ENCODE measurements around the gene GPRC5A. TPM values are rescaled to one million over a fixed set of nuclear protein-coding genes. Genes with fewer than 3 reads are reported as not detected.

GPRC5A gene
- total and polyA plus RNA-seq, 4 experiments from 2014 or later = 0.14 TPM; not detected in 3

GRCh38 chr12:12901158-12901791, 9.9 kb downstream of the GPRC5A start:
- no peak overlapping the region for H3K4me3 Mint-ChIP-seq
- no peaks in the 10 kb centered on the region for H3K27me3 ChIP-seq (ENCODE audit: insufficient read depth, low read length)
- no peak for DNase-seq
- no peaks in the 10 kb centered on the region for H3K4me1 Mint-ChIP-seq
- intact Hi-C loops (cut with micrococcal nuclease) = no loop called here
- peaks cover 6 to 10% of the 10 kb centered on the region in 2 donors for H3K27me3 Mint-ChIP-seq
- H3K27ac ChIP-seq (ENCODE audit: low read depth, low read length) = no peak overlapping the region
- no peaks in the 10 kb centered on the region for H3K36me3 ChIP-seq (ENCODE audit: insufficient read depth, low read length)
- no peaks in the 10 kb centered on the region for H3K9me3 ChIP-seq (ENCODE audit: control insufficient read depth in 1 of 2, low read length in 2 of 2)
- H3K9me3 Mint-ChIP-seq = peaks cover 0 to 2% (median 0%) of the 10 kb centered on the region in 8 donors
- no peaks in the 10 kb centered on the region for H3K4me1 ChIP-seq (ENCODE audit: insufficient read depth, low read length)
- ChIA-PET POLR2A (ENCODE audit: partially characterized antibody) (no interaction called here), CTCF (ENCODE audit: partially characterized antibody) (no interaction called here)
- no peaks in the 10 kb centered on the region for H3K36me3 Mint-ChIP-seq
- H3K4me3 ChIP-seq (ENCODE audit: low read length in 2 of 2) = no peak overlapping the region
- no peak overlapping the region for H3K27ac Mint-ChIP-seq

GRCh38 chr12:12902036-12902435, 10.7 kb downstream of the GPRC5A start:
- H3K4me3 ChIP-seq (ENCODE audit: low read length in 2 of 2) = no peak overlapping the region
- ChIA-PET POLR2A (ENCODE audit: partially characterized antibody) (no interaction called here), CTCF (ENCODE audit: partially characterized antibody) (interaction anchor here (0.9 kb wide), 1 partner anchor 13 kb away, joined by 3 read pairs; no protein-coding TSS in a partner anchor)
- intact Hi-C loops (cut with micrococcal nuclease) = no loop called here
- Mint-ChIP-seq H3K4me1 (no peaks in the 10 kb centered on the region), H3K36me3 (no peaks in the 10 kb centered on the region), H3K9me3 (peaks cover 0 to 2% (median 0%) of the 10 kb centered on the region in 8 donors), H3K4me3 (no peak overlapping the region), H3K27me3 (peaks cover 6 to 10% of the 10 kb centered on the region in 2 donors), H3K27ac (no peak overlapping the region)
- DNase-seq = no peak
- H3K9me3 ChIP-seq (ENCODE audit: control insufficient read depth in 1 of 2, low read length in 2 of 2) = no peaks in the 10 kb centered on the region
- H3K36me3 ChIP-seq (ENCODE audit: insufficient read depth, low read length) = no peaks in the 10 kb centered on the region
- H3K27me3 ChIP-seq (ENCODE audit: insufficient read depth, low read length) = no peaks in the 10 kb centered on the region
- no peaks in the 10 kb centered on the region for H3K4me1 ChIP-seq (ENCODE audit: insufficient read depth, low read length)
- no peak overlapping the region for H3K27ac ChIP-seq (ENCODE audit: low read depth, low read length)

GRCh38 chr12:12903642-12904609, 12.6 kb downstream of the GPRC5A start:
- H3K4me3 Mint-ChIP-seq = no peak overlapping the region
- Histone ChIP-seq H3K9me3 (ENCODE audit: control insufficient read depth in 1 of 2, low read length in 2 of 2) (no peaks in the 10 kb centered on the region), H3K27ac (ENCODE audit: low read depth, low read length) (no peak overlapping the region), H3K4me3 (ENCODE audit: low read length in 2 of 2) (no peak overlapping the region), H3K36me3 (ENCODE audit: insufficient read depth, low read length) (no peaks in the 10 kb centered on the region), H3K4me1 (ENCODE audit: insufficient read depth, low read length) (peaks cover 1% of the 10 kb centered on the region), H3K27me3 (ENCODE audit: insufficient read depth, low read length) (no peaks in the 10 kb centered on the region)
- peaks cover under 1 to 9% (median 1%) of the 10 kb centered on the region in 4 donors for H3K4me1 Mint-ChIP-seq
- H3K27me3 Mint-ChIP-seq = peaks cover 3 to 7% of the 10 kb centered on the region in 2 donors
- intact Hi-C loops (cut with micrococcal nuclease) = no loop called here
- H3K9me3 Mint-ChIP-seq = peaks cover 0 to 2% (median 0%) of the 10 kb centered on the region in 8 donors
- CTCF ChIA-PET (ENCODE audit: partially characterized antibody) = no interaction called here
- no peaks in the 10 kb centered on the region for H3K36me3 Mint-ChIP-seq
- no peak overlapping the region for H3K27ac Mint-ChIP-seq
- POLR2A ChIA-PET (ENCODE audit: partially characterized antibody) = no interaction called here
- DNase-seq = no peak

DNA sequence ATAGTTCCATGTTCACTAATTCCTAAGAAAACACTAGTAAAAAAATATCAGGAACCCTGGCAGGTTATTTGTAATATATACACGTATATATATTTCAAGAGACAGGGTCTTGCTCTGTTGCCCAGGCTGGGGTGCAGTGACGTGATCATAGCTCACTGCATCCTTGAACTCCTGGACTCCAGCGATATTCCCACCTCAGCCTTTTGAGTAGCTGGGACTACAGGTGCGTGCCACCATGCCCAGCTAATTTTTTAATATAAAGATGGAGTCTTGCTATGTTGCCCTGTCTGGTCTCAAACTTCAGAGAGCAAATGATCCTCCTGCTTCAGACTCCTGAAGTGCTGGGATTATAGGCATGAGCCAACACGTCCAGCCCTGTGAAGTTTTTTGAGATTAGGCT, 16.2 kb downstream of the GPRC5A start:
- Mint-ChIP-seq H3K4me3 (no peak overlapping the region), H3K27me3 (peaks cover 3 to 5% of the 10 kb centered on the region in 2 donors), H3K9me3 (no peaks in the 10 kb centered on the region), H3K4me1 (peaks cover 16 to 30% (median 19%) of the 10 kb centered on the region in 4 donors), H3K27ac (no peak overlapping the region), H3K36me3 (no peaks in the 10 kb centered on the region)
- peaks cover 17% of the 10 kb centered on the region for H3K4me1 ChIP-seq (ENCODE audit: insufficient read depth, low read length)
- H3K36me3 ChIP-seq (ENCODE audit: insufficient read depth, low read length) = no peaks in the 10 kb centered on the region
- DNase-seq = no peak
- POLR2A ChIA-PET (ENCODE audit: partially characterized antibody) = interaction anchor here (0.6 kb wide), 1 partner anchor 189 kb away, joined by 3 read pairs; no protein-coding TSS in a partner anchor
- no peaks in the 10 kb centered on the region for H3K9me3 ChIP-seq (ENCODE audit: control insufficient read depth in 1 of 2, low read length in 2 of 2)
- CTCF ChIA-PET (ENCODE audit: partially characterized antibody) = no interaction called here
- no peak overlapping the region for H3K27ac ChIP-seq (ENCODE audit: low read depth, low read length)
- intact Hi-C loops (cut with micrococcal nuclease) = no loop called here
- no peaks in the 10 kb centered on the region for H3K27me3 ChIP-seq (ENCODE audit: insufficient read depth, low read length)
- no peak overlapping the region for H3K4me3 ChIP-seq (ENCODE audit: low read length in 2 of 2)

DNA sequence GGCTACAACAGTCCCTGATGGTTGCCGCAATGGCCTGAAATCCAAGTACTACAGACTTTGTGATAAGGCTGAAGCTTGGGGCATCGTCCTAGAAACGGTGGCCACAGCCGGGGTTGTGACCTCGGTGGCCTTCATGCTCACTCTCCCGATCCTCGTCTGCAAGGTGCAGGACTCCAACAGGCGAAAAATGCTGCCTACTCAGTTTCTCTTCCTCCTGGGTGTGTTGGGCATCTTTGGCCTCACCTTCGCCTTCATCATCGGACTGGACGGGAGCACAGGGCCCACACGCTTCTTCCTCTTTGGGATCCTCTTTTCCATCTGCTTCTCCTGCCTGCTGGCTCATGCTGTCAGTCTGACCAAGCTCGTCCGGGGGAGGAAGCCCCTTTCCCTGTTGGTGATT, 16.9 kb downstream of the GPRC5A start:
- intact Hi-C loops (cut with micrococcal nuclease) = no loop called here

GRCh38 chr12:12908711-12909110, 17.3 kb downstream of the GPRC5A start:
- peaks cover 17% of the 10 kb centered on the region for H3K4me1 ChIP-seq (ENCODE audit: insufficient read depth, low read length)
- no peak for DNase-seq
- H3K27me3 ChIP-seq (ENCODE audit: insufficient read depth, low read length) = no peaks in the 10 kb centered on the region
- ChIA-PET CTCF (ENCODE audit: partially characterized antibody) (interaction anchor here (0.9 kb wide), 1 partner anchor 8 kb away, joined by 3 read pairs; no protein-coding TSS in a partner anchor), POLR2A (ENCODE audit: partially characterized antibody) (no interaction called here)
- H3K36me3 ChIP-seq (ENCODE audit: insufficient read depth, low read length) = no peaks in the 10 kb centered on the region
- no peaks in the 10 kb centered on the region for H3K9me3 ChIP-seq (ENCODE audit: control insufficient read depth in 1 of 2, low read length in 2 of 2)
- peak overlapping the region in 1 of 8 donors; percentile 49 for H3K4me3 Mint-ChIP-seq
- peaks cover 3 to 5% of the 10 kb centered on the region in 2 donors for H3K27me3 Mint-ChIP-seq
- peak overlapping the region in 1 of 7 donors; percentile 39 for H3K27ac Mint-ChIP-seq
- no peaks in the 10 kb centered on the region for H3K36me3 Mint-ChIP-seq
- no peak overlapping the region for H3K4me3 ChIP-seq (ENCODE audit: low read length in 2 of 2)
- peaks cover 16 to 30% (median 19%) of the 10 kb centered on the region in 4 donors for H3K4me1 Mint-ChIP-seq
- H3K9me3 Mint-ChIP-seq = no peaks in the 10 kb centered on the region
- intact Hi-C loops (cut with micrococcal nuclease) = no loop called here
- no peak overlapping the region for H3K27ac ChIP-seq (ENCODE audit: low read depth, low read length)

More for the DNA sequence above, 16.9 kb downstream of the GPRC5A start:
- Mint-ChIP-seq H3K36me3 (no peaks in the 10 kb centered on the region), H3K27ac (no peak overlapping the region), H3K9me3 (no peaks in the 10 kb centered on the region), H3K27me3 (peaks cover 3 to 5% of the 10 kb centered on the region in 2 donors), H3K4me1 (peaks cover 16 to 30% (median 19%) of the 10 kb centered on the region in 4 donors), H3K4me3 (no peak overlapping the region)
- peaks cover 17% of the 10 kb centered on the region for H3K4me1 ChIP-seq (ENCODE audit: insufficient read depth, low read length)
- H3K9me3 ChIP-seq (ENCODE audit: control insufficient read depth in 1 of 2, low read length in 2 of 2) = no peaks in the 10 kb centered on the region
- CTCF ChIA-PET (ENCODE audit: partially characterized antibody) = interaction anchor here (0.9 kb wide), 1 partner anchor 8 kb away, joined by 3 read pairs; no protein-coding TSS in a partner anchor
- no peaks in the 10 kb centered on the region for H3K27me3 ChIP-seq (ENCODE audit: insufficient read depth, low read length)
- H3K36me3 ChIP-seq (ENCODE audit: insufficient read depth, low read length) = no peaks in the 10 kb centered on the region
- no peak for DNase-seq
- H3K4me3 ChIP-seq (ENCODE audit: low read length in 2 of 2) = no peak overlapping the region
- H3K27ac ChIP-seq (ENCODE audit: low read depth, low read length) = no peak overlapping the region
- POLR2A ChIA-PET (ENCODE audit: partially characterized antibody) = no interaction called here
